ENCODE results near the gene CPSF3.

Gene CPSF3

GRCh38 chr2:9428965-9429577, 5.6 kb downstream of the CPSF3 start:
- Histone ChIP-seq H3K4me3 (ENCODE audit: low read depth in 1 of 2, low read length in 2 of 2) (no peak overlapping the region), H3K27me3 (ENCODE audit: insufficient read depth, low read length, poor library complexity) (no peaks in the 10 kb centered on the region), H3K27ac (ENCODE audit: low read length) (no peak overlapping the region), H4K20me1 (ENCODE audit: insufficient read depth, low read length) (no peaks in the 10 kb centered on the region), H3K9me3 (ENCODE audit: insufficient read depth, low read length, severe bottlenecking) (no peaks in the 10 kb centered on the region), H2AFZ (ENCODE audit: low read depth, low read length) (no peak overlapping the region), H3K4me1 (ENCODE audit: insufficient read depth, low read length) (peaks cover 26% of the 10 kb centered on the region), H3K4me2 (ENCODE audit: insufficient read depth, low read length) (no peak overlapping the region), H3K79me2 (ENCODE audit: insufficient read depth, low read length) (peaks cover 32% of the 10 kb centered on the region), H3K36me3 (ENCODE audit: insufficient read depth, low read length) (peaks cover 51% of the 10 kb centered on the region), H3K9ac (ENCODE audit: low read depth, low read length) (no peak overlapping the region)
- TF ChIP-seq CTCF (IDR thresholded peaks at IDR 0.05; ENCODE audit: borderline replicate concordance, extremely low read depth, low read length, poor library complexity, severe bottlenecking) = no peak
- TF ChIP-seq EZH2 (IDR thresholded peaks at IDR 0.05; ENCODE audit: borderline replicate concordance, low read depth, low read length, severe bottlenecking) = no peak
- DNase-seq (no peak), ATAC-seq (ENCODE audit: insufficient read depth, low read depth) (no peak)

- Histone ChIP-seq H3K4me3 (ENCODE audit: low read depth in 1 of 2, low read length in 2 of 2) (no peak overlapping the region), H3K4me1 (ENCODE audit: insufficient read depth, low read length) (peaks cover 10% of the 10 kb centered on the region), H2AFZ (ENCODE audit: low read depth, low read length) (no peak overlapping the region), H3K9ac (ENCODE audit: low read depth, low read length) (no peak overlapping the region), H3K27ac (ENCODE audit: low read length) (no peak overlapping the region), H3K27me3 (ENCODE audit: insufficient read depth, low read length, poor library complexity) (no peaks in the 10 kb centered on the region), H3K9me3 (ENCODE audit: insufficient read depth, low read length, severe bottlenecking) (no peaks in the 10 kb centered on the region), H3K4me2 (ENCODE audit: insufficient read depth, low read length) (no peak overlapping the region), H3K79me2 (ENCODE audit: insufficient read depth, low read length) (peaks cover 16% of the 10 kb centered on the region), H3K36me3 (ENCODE audit: insufficient read depth, low read length) (peaks cover 64% of the 10 kb centered on the region), H4K20me1 (ENCODE audit: insufficient read depth, low read length) (no peaks in the 10 kb centered on the region)
- DNase-seq (no peak), ATAC-seq (ENCODE audit: insufficient read depth, low read depth) (no peak)
- TF ChIP-seq CTCF (IDR thresholded peaks at IDR 0.05; ENCODE audit: borderline replicate concordance, extremely low read depth, low read length, poor library complexity, severe bottlenecking) = no peak
- no peak for TF ChIP-seq EZH2 (IDR thresholded peaks at IDR 0.05; ENCODE audit: borderline replicate concordance, low read depth, low read length, severe bottlenecking)
Observed at GRCh38 chr2:9430316-9431293, 7.2 kb downstream of the CPSF3 start.

GRCh38 chr2:9434489-9434888, 11.0 kb downstream of the CPSF3 start:
- Histone ChIP-seq H2AFZ (ENCODE audit: low read depth, low read length) (no peak overlapping the region), H4K20me1 (ENCODE audit: insufficient read depth, low read length) (no peaks in the 10 kb centered on the region), H3K79me2 (ENCODE audit: insufficient read depth, low read length) (no peaks in the 10 kb centered on the region), H3K36me3 (ENCODE audit: insufficient read depth, low read length) (peaks cover 84% of the 10 kb centered on the region), H3K9me3 (ENCODE audit: insufficient read depth, low read length, severe bottlenecking) (no peaks in the 10 kb centered on the region), H3K4me2 (ENCODE audit: insufficient read depth, low read length) (no peak overlapping the region), H3K4me3 (ENCODE audit: low read depth in 1 of 2, low read length in 2 of 2) (no peak overlapping the region), H3K27ac (ENCODE audit: low read length) (no peak overlapping the region), H3K27me3 (ENCODE audit: insufficient read depth, low read length, poor library complexity) (no peaks in the 10 kb centered on the region), H3K4me1 (ENCODE audit: insufficient read depth, low read length) (no peaks in the 10 kb centered on the region), H3K9ac (ENCODE audit: low read depth, low read length) (no peak overlapping the region)
- no peak for DNase-seq
- TF ChIP-seq CTCF (IDR thresholded peaks at IDR 0.05; ENCODE audit: borderline replicate concordance, extremely low read depth, low read length, poor library complexity, severe bottlenecking) = no peak
- no peak for TF ChIP-seq EZH2 (IDR thresholded peaks at IDR 0.05; ENCODE audit: borderline replicate concordance, low read depth, low read length, severe bottlenecking)
- no peak for ATAC-seq (ENCODE audit: insufficient read depth, low read depth)
